Bronchial epithelial cell (primary cell): ENCODE measurements around the gene PARVB. TPM values are rescaled to one million over a fixed set of nuclear protein-coding genes. Genes with fewer than 3 reads are reported as not detected.
A peak's percentile ranks its signal among the peaks of the same experiment; 100 is the strongest.
"Not testable (repeated sequence)": the region's sequence is repeated elsewhere in the genome, so short reads cannot be mapped to it uniquely, and the experiment has no call there.

Source experiments
- DNase-seq: peaks from one replicate; pipeline ENCODE4 v3.0.0-alpha.2; 2010; ENCODE audit warnings: low read depth
- FAIRE-seq: peaks from 2 replicates; lab custom pipeline; 2011; peaks lifted over from hg19 to GRCh38; lab: Jason Lieb, UNC
- H3K27me3 ChIP-seq: 2 replicates; pipeline ENCODE4 v1.5.1; 2011; ENCODE audit warnings: low read length; ENCODE audit not compliant: control insufficient read depth, insufficient read depth
- H3K36me3 ChIP-seq: 2 replicates; pipeline ENCODE4 v1.5.1; 2011; ENCODE audit warnings: low read length; ENCODE audit not compliant: control insufficient read depth, insufficient read depth
- H3K4me3 ChIP-seq: 2 replicates; pipeline ENCODE4 v1.5.1; 2011; ENCODE audit warnings: mild to moderate bottlenecking, low read depth, low read length, control low read depth
- total RNA-seq: library from RNA; depleted of rRNA; stranded (reverse); fragments of >200 nt; gene quantifications from 2 replicates; pipeline ENCODE4 v1.2.1, GENCODE V29; 2014
- TF ChIP-seq, protein P1 (sequence below): IDR thresholded peaks from 2 replicates; pipeline ENCODE4 v1.5.1; 2011; ENCODE audit warnings: mild to moderate bottlenecking, moderate library complexity, low read length, control low read depth, inconsistent platforms; ENCODE audit not compliant: insufficient read depth, severe bottlenecking

The PARVB gene
- total RNA-seq, 1 donor from 2014 or later: 3.4 TPM

- TF ChIP-seq, protein P1, sequence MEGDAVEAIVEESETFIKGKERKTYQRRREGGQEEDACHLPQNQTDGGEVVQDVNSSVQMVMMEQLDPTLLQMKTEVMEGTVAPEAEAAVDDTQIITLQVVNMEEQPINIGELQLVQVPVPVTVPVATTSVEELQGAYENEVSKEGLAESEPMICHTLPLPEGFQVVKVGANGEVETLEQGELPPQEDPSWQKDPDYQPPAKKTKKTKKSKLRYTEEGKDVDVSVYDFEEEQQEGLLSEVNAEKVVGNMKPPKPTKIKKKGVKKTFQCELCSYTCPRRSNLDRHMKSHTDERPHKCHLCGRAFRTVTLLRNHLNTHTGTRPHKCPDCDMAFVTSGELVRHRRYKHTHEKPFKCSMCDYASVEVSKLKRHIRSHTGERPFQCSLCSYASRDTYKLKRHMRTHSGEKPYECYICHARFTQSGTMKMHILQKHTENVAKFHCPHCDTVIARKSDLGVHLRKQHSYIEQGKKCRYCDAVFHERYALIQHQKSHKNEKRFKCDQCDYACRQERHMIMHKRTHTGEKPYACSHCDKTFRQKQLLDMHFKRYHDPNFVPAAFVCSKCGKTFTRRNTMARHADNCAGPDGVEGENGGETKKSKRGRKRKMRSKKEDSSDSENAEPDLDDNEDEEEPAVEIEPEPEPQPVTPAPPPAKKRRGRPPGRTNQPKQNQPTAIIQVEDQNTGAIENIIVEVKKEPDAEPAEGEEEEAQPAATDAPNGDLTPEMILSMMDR: no peak
- Histone ChIP-seq H3K27me3 (no peaks in the 10 kb centered on the region), H3K4me3 (no peak overlapping the region), H3K36me3 (no peaks in the 10 kb centered on the region)
- FAIRE-seq (peak; percentile 36), DNase-seq (no peak)
Observed at GRCh38 chr22:44103735-44104480, 79.8 kb downstream of the PARVB start.

GRCh38 chr22:44107340-44107739 lies 83.2 kb downstream of the PARVB start:
- H3K27me3 ChIP-seq: no peaks in the 10 kb centered on the region
- H3K36me3 ChIP-seq: no peaks in the 10 kb centered on the region
- FAIRE-seq: no peak
- no peak overlapping the region for H3K4me3 ChIP-seq
- no peak for DNase-seq
- TF ChIP-seq, protein P1: no peak

DNA sequence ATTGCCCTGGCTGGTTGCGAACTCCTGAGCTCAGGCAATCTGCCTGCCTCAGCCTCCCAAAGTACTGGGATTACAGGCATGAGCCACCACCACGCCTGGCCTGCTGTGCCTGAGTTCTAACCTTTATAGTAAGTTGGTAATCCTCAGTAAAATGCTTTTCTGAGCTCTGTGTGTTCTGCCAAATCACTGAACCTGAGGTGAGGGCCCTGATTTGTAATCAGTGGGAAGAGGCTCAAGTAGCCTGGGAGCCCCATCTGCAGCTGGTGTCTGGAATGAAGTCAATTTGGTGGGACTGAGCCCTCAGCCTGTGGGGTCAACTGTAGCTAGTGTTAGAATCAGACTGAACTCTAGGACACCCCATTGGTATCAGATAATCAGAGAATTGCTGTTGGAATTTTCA lies 84.0 kb downstream of the PARVB start:
- DNase-seq: no peak
- no peak for FAIRE-seq
- H3K36me3 ChIP-seq: no peaks in the 10 kb centered on the region
- H3K4me3 ChIP-seq: no peak overlapping the region
- H3K27me3 ChIP-seq: no peaks in the 10 kb centered on the region
- TF ChIP-seq, protein P1: no peak

GRCh38 chr22:44108806-44109385 lies 84.8 kb downstream of the PARVB start:
- no peak for DNase-seq
- no peaks in the 10 kb centered on the region for H3K27me3 ChIP-seq

GRCh38 chr22:44109416-44109815 lies 85.3 kb downstream of the PARVB start:
- Histone ChIP-seq H3K36me3 (no peaks in the 10 kb centered on the region), H3K27me3 (no peaks in the 10 kb centered on the region), H3K4me3 (no peak overlapping the region)
- DNase-seq (no peak), FAIRE-seq (no peak)
- TF ChIP-seq, protein P1: no peak

More at GRCh38 chr22:44108806-44109385, 84.8 kb downstream of the PARVB start:
- H3K36me3 ChIP-seq: no peaks in the 10 kb centered on the region
- FAIRE-seq: no peak
- TF ChIP-seq, protein P1: no peak
- H3K4me3 ChIP-seq: no peak overlapping the region

DNA sequence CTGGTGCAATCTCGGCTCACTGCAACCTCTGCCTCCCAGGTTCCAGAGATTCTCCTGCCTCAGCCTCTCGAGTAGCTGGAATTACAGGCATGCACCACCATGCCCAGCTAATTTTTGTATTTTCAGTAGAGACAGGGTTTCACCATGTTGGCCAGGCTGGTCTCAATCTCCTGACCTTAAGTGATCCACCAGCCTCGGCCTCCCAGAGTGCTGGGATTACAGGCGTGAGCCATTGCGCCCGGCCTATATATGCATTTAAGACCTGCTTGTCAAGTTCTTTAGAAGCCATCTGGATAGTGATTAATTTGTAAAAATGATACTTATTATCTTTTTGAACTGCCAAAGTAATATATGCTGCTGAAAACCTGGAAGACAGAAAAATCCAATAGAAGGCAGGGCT lies 86.6 kb downstream of the PARVB start:
- not testable (repeated sequence) for DNase-seq, H3K27me3 ChIP-seq, FAIRE-seq

More for the DNA sequence above, 86.6 kb downstream of the PARVB start:
- not testable (repeated sequence) for H3K36me3 ChIP-seq, H3K4me3 ChIP-seq
